Left renal cortex interstitium (tissue), 4 donors: ENCODE data around the gene TP73. TPM values are rescaled to one million over a fixed set of nuclear protein-coding genes. Genes with fewer than 3 reads are reported as not detected.

ENCODE experiments used
- DNase-seq, 4 donors: peaks; one replicate each; pipeline ENCODE4 v3.0.0-alpha.2; 2013; ENCODE audit warnings: low read depth in 4 of 4, low spot score in 2 of 4, missing footprints in 1 of 4
- polyA plus RNA-seq, 4 donors: library from polyadenylated mRNA; unstranded; fragments of 120-200 nt; gene quantifications; one replicate each; pipeline ENCODE4 v1.2.1, GENCODE V29; 2013; ENCODE audit not compliant: insufficient read length in 4 of 4

TP73 gene
- polyA plus RNA-seq, 4 donors, result 0.51 to 1.4 (median 0.67) TPM

DNA sequence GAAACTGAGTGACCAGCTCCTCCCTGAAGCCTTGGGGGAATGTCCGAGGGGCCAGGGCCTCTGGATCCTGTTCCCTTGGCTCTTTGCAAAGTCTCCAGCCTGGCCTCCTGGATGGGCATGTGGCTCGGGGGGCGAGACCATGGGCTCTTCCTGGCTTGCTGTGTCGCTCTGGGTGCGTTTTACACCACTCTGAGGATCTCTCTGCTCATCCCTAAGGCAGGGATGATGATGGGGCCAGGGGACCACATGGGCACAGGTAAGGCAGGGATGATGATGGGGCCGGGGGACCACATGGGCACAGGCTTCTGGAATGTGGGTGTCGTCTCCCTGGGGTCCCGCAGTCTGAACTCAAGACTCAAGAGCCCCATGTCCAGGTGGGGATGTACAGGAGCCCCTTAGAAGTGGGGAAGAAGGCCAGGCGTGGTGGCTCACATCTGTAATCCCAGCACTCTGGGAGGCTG lies 17.7 kb downstream of the TP73 start:
- no peak for DNase-seq

DNA sequence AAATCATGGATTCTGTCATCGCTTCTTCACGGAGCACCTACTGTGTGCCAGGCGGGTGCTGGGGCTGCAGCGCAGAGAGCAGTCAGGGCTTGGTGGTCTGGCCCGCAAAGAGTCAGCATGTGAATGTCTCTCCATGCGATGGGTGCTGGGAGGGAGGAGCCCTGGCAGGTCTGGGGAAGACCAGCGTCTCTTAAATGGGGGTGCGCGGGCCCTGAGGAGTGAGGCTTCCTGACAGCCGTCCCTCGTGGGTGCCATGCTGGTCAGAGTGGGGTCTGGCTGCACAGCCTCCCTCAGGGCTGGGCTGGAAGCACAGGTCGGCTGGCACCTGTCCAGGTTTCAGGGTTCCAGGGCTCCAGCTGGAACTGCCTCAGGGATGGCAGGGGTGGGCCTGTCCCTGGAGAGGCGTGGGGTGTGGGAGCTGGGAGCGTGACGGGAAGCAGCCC lies 18.5 kb downstream of the TP73 start:
- DNase-seq, result no peak

DNA sequence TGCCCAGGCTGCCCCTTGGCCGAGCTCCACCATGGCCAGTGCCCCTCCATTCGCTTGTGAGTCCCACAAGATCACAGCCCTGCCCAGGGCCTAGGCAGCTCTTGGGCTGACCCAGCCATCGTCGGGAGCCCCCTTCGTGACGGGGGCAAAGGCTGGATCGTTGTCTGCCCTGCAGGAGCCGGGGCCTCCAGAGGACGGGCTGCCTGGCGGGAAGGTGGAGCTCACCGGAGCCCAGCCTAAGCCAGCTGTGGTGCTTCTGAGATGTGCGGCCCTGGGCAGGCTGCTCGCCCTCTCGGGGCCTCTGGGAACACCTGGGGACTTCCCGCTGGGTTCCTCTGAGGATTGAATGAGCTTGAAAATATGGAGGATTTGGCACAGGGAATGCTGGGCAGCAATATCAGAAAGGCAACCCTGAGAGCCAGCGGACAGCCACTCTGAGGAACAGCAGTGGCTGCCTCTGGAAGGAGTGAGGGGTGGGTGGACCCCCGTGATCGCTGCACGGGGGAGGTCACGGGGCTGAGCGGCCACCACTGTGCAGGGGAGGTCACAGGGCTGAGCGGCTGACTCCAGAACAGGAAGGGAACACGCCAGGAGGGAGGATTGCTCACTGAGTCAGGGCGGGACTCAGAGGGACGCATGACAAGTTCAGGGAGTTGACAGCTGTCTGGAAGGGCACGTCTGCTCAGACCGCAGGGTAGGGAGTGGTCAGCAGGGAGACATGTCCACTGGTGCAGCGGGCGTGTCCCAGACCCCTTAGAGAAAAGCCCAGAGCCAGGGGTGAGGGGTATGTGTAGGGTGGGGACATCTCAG lies 19.3 kb downstream of the TP73 start:
- DNase-seq, result no peak

DNA sequence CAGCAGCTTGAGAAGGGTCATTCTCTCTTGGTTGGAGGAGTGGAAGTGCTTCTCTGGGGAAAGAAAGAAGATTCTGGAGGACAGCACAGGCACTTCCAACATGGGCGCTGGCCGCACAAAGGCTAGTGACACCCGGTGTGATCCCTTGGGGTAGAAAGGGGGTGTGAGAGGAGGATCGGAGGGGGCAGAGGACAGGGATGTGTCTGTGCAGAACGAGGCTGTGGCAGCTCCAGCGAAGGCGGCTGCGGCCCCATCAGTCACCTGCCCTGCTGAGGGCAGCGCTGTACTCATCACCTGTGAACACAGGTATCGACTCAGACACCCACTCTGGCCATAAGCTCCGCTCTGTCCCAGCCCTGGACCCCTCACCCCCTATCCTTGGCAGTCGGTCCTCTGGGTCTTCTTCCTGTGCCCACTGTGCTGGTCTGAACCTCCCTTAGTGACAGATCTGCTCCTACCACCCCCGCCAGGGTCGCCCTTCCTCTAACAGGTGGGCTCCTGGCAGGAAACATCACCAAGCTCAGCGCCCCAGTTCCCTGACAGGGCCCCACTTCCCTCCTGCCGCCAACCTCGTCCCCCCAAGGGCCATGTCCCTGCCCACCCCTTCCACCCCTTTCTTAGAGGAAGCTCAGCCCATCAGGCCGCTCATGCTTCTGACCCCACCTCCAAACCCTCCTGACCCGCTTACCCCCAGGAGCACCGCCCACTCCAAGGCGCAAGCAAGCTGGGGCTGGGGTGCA lies 20.1 kb downstream of the TP73 start:
- DNase-seq, result no peak

GRCh38 chr1:3672971-3673361 lies 20.6 kb downstream of the TP73 start:
- DNase-seq, result no peak

GRCh38 chr1:3673381-3674099 lies 21.2 kb downstream of the TP73 start:
- DNase-seq, result no peak

DNA sequence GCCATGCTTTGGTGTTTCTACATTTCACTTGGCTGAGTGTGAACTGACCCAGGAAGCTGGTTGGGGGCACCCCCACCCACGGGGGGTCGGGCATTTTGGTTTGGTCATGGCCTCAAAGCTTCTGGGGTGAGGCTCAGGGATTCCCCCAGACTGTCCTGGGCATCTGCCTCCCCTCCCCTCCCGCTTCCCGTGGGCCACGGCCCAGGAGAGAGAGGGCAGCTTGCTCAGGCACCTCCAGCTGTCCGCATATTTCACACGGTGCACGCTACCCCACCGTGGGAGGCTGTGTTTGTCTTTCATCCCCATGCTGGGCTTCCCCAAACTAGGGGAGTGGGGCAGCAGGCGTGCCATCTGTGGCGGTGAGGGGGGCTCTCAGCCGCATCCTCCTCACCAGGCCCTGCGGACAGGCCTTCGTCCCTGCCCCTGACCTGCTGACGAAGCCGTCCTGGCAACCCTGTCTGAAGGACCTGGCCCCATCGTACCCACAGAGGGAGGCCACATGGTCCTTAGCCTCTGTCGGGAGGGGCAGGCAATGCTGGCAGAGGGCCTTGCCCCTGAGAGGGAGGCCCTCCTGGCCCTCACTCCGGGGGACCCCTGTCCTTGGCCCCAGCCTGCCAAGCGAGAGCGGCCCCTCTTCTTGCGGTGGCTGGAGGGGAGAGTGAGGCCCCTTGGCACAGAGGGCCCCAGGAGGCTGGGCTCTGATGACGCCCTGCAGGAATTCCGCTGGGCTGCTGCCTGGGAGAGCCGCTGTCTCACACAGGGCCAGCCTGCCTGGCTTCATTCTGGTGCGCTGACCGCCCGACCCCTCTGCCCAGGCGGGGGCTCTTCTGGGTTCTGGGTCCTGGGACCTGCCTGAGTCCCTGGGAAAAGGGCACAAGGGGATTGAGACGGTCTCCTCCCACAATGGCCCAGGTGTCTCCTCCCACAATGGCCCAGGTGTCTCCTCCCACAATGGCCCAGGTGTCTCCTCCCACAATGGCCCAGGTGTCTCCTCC lies 22.1 kb downstream of the TP73 start:
- no peak for DNase-seq

- no peak for DNase-seq
These were observed 23.1 kb downstream of the TP73 start for GRCh38 chr1:3675436-3675835.

DNA sequence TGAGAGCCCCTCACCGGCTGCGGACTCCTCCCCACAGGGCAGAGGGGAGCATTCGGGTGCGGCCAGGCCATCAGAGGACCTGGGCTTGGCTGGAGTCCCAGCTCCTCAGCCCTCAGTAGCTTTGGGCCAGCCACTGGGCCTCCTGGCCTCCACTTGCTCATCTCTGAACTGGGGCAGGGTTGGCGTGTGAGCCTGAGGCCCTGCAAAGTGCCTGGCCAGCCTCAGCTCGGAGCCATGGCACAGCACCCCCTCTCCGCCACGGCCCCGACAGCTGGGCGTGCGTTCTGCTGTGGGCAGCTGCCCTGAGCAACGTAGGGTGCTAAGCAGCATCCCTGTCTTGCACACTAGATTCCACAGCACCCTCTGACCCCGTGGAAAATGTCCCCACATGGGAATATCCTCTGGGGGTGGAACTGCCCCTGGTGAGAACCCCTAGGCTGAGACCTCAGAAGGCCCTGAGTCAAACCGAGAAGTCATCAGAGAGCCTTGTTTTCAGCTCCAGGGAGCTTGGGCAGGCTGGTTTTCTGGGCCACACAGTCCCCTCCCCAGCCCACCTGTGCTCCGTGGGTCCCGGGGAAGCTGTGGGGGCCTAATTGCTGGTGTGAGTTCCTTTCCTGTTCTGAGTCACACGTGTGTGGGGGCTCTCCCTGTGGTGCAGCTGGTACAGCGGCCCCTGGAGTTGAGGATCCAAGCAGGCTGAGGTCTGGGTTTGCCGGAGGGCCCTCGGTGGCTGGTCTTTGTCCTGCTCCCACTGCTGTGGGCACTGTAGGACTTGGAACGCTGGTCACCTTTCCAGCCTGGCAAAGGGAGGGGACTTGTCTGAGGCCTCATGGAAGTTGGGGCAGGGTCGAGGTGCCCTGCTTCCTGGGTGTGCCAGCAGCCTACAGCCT lies 24.5 kb downstream of the TP73 start:
- no peak for DNase-seq

GRCh38 chr1:3677484-3677883 lies 25.2 kb downstream of the TP73 start:
- no peak for DNase-seq

- no peak for DNase-seq
These were observed 26.2 kb downstream of the TP73 start for GRCh38 chr1:3678361-3679097.

GRCh38 chr1:3679098-3679555 lies 26.8 kb downstream of the TP73 start:
- no peak for DNase-seq

DNA sequence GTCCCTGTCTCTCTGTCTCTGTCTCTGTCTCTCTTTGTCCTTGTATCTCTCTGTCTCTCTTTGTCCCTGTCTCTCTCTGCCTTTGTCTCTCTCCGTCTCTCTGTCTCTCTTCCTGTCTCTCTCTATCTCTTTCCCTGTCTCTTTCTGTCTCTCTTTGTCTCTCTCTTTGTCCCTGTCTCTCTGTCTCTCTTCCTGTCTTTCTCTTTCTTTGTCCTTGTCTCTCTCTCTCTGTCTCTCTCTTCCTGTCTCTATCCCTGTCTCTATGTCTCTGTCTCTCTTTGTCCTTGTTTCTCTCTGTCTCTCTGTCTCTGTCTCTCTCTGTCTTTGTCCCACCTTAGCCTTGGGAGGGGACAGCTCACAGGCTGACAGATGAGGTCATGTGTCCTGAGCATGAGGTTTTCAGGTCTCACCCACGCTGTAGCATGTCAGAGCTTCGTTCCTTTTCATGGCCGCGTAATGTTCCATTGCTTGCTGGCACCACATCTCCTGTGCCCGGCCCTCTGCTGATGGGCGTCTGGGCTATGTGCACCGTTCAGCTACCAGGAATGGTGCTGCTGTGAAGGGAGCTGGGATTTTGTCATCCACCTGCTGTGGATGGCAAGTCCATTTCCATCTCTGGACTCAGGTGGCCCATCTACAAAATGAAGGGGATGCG lies 27.6 kb downstream of the TP73 start:
- DNase-seq, result no peak

DNA sequence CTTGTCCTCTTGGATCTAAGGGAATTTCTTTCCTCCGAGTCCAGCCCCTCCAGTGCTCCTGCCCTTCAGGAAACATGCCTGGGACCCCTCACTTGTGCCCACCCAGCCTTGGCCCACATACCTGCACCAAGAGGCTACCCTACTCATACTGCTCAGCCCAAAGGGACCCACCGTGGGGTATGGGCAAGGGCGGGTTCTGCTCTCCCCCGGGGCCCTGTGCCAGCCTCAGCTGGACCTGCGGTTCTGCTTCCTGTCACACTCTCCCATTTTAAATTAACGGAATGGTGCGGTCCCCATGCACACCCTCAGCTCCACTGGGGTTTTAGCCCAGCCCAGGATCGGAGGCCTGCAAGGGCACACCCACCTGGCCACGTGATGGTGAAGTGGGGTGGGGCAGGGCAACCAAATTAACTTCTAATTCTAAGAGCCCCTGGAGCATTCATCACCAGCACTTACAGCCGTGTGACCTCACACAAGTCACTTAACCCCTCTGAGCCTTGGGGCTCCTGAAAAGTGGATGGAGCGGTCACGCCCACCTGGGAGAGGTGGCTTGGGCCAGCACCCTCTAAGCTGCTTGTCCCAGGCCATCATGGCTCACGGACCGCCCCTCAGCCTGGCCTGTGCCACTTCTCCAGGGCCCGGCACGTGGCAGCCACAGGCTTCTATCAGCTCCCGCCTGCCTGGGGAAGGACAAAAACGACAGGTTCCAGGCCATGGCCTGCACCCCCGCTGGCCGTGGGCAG lies 28.3 kb downstream of the TP73 start:
- no peak for DNase-seq

DNA sequence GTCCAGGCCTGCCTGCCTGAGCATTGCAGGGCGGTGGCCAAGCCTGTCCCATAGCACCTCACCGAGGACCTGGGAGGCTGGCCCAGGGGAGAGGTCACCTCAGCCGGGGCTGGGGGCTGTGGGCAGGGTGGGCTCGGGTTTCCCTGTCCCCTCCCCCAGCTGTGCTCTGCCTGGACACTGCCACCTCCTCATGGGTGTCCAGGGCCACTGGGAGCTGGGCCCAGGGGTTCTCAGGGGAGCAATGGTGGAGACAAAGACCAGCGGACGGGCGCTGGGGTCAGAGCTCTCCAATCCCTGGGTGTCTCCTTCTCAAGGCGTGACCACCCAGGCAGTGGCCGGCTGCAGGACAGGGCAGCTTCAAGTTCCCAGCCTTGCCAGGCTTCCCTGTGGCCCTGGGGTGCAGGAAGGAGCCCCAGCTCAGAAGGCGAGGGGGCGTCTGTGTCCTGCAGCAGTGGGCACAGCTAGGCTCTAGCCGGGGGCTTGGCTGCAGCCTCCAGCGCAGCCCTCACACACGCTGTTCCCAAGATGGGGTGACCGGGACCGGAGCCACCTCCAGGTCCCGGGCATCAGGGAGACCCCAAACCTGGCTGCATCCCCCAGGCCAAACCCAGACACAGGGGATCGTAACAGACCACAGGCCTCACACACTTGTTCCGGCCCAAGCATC lies 29.0 kb downstream of the TP73 start:
- DNase-seq, result no peak
